HG02571 (cell line): Measurements from ENCODE around the gene RNF125.
"Not testable (repeated sequence)": the region's sequence is repeated elsewhere in the genome, so short reads cannot be mapped to it uniquely, and the experiment has no call there.

Source experiments
- ATAC-seq: cut with Tn5 transposase; IDR thresholded peaks from one replicate; pipeline ENCODE4 v1.9.1; 2021; ENCODE audit warnings: mild to moderate bottlenecking, moderate library complexity; ENCODE audit not compliant: unreplicated experiment

RNF125 gene

GRCh38 chr18:32018331-32019250 is at the start of gene RNF125:
TSS of gene RNF125 (plus strand) at chr18:32018825. CDS start at chr18:32018864, 39 bp downstream.
- peak; percentile 94 for ATAC-seq

DNA sequence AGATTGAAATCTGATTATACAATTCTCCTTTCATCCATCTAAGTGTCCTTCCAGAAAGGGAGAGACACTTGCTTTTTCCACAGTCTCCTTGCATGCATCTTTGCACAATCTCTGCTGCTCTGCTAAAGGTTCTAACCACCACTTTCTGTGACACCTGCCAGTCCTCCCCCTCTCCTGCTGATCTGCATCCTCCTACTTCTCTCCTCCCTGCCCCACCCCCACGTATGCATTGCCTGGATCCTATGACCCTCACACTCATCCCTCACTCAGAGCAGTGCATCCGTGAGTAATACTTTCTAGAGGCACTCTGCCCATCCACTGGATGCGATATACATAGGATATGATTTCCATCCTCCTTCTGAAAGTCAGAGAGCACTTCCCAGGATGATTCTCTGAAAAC is 48.0 kb upstream of the RNF125 start:
- ATAC-seq: no peak

GRCh38 chr18:31973929-31974546 is 44.6 kb upstream of the RNF125 start:
- no peak for ATAC-seq

GRCh38 chr18:31976242-31976641 is 42.4 kb upstream of the RNF125 start:
- ATAC-seq: no peak

DNA sequence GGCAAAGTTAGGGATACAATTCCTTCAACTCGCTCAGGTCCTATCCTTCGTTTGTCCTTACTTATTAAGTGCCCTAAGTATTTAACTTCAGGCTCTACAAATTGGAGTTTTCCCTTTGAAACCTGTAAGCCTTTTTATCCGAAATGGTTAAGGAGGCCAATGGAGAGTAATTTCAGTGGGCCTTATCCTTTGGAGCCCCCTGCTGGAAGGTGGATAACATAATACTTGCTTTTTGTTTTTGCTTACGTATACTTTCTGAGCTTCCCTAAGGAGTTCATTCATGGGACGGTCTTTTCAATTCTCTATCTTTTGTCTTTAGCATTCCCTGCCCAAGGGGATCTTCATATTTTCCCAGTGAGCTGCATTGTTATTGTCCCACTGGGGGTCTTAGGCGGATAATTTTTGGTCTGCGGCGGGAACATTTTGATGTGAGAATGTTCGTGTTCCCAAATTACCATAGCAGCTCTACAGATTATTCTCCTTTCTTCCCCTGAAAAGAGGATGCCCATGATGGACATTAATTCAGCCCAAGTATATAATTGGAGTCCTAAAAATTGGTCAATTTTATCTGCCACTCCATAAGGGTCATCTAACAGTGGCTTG is 41.3 kb upstream of the RNF125 start:
- ATAC-seq: no peak

DNA sequence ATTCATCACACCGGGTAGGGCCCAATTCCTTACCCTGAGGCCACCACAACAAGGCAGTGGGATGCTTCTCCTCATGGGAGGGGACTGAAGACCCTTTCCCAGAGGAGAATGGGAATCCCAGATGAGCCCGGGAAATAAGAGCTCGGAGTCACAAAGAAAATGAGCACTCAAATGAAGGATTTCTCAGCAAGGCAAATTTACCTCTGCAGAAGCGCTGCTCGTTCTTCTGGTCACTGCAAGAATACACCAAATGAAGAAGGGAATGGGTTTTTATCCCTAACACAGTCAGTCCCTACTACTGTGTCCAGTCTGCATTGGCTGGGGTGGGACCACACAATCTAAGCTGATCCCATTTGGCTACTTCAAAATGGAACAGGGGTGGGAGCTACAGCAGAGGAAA is 40.0 kb upstream of the RNF125 start:
- ATAC-seq: no peak

DNA sequence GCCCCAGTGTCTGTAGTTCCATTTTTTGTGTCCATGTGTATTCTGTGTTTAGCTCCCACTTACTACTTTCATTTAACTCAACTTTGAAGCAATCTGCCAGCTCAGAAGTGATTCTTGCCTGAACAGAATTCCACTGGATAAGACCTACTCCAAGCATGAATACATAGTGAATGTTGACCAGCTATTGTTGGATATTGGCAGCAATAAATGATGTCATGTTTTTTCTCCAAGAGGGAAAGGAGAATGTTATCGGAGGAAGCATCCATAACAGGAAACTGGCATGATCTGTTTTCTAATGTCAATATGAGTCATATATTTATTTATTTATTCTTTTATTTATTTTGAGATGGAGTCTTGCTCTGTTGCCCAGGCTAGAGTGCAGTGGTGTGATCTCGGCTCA is 38.9 kb upstream of the RNF125 start:
- no peak for ATAC-seq

GRCh38 chr18:31980863-31981262 is 37.8 kb upstream of the RNF125 start:
- ATAC-seq: no peak

- ATAC-seq: no peak
Measured at GRCh38 chr18:31983020-31983419, 35.6 kb upstream of the RNF125 start.

- ATAC-seq: no peak
Measured at GRCh38 chr18:31983976-31984375, 34.6 kb upstream of the RNF125 start.

- no peak for ATAC-seq
Measured at GRCh38 chr18:31990823-31991222, 27.8 kb upstream of the RNF125 start.

DNA sequence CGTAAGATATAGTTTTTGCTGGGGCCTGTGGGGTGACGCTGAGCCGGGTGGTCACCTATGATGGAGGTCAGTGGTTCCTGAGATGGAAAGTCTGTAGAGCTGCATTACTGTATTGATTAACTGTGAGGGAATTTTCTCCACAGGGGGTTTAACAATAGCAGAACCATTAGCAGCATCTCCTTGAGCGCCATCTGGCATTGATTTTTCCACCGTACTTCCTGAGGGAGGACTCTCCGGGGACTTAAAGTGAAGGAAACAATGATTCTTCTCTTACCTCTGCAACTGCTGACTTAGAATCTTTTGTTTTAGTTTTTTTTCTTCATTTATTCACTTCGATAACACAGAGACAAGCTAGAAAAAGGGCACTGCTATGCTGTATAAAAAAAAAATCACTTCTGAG is 22.6 kb upstream of the RNF125 start:
- no peak for ATAC-seq

- ATAC-seq: no peak
Measured at GRCh38 chr18:31998880-31999412, 19.7 kb upstream of the RNF125 start.

DNA sequence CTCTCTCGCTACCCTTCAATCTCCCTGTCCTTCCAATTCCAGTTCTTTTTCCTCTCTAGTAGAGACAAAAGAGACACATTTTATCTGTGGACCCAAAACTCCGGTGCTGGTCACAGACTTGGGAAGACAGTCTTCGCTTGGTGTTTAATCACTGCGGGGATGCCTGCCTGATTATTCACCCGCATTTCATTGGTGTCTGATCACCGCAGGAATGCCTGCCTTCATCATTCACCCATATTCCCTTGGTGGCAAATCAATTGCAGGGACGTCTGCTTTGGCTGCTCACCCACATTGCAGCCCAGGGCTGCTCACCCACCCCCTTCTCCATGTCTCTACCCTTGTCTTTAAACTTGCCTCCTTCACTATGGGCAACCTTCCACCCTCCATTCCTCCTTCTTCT is 17.5 kb upstream of the RNF125 start:
- not testable (repeated sequence) for ATAC-seq

GRCh38 chr18:32003822-32004221 is 14.8 kb upstream of the RNF125 start:
- not testable (repeated sequence) for ATAC-seq

- ATAC-seq: no peak
Measured at GRCh38 chr18:32010124-32010721, 8.4 kb upstream of the RNF125 start.

GRCh38 chr18:32011193-32011592 is 7.4 kb upstream of the RNF125 start:
- ATAC-seq: no peak

- ATAC-seq: no peak
Measured at GRCh38 chr18:32019251-32019948, 775 bp downstream of the RNF125 start.

DNA sequence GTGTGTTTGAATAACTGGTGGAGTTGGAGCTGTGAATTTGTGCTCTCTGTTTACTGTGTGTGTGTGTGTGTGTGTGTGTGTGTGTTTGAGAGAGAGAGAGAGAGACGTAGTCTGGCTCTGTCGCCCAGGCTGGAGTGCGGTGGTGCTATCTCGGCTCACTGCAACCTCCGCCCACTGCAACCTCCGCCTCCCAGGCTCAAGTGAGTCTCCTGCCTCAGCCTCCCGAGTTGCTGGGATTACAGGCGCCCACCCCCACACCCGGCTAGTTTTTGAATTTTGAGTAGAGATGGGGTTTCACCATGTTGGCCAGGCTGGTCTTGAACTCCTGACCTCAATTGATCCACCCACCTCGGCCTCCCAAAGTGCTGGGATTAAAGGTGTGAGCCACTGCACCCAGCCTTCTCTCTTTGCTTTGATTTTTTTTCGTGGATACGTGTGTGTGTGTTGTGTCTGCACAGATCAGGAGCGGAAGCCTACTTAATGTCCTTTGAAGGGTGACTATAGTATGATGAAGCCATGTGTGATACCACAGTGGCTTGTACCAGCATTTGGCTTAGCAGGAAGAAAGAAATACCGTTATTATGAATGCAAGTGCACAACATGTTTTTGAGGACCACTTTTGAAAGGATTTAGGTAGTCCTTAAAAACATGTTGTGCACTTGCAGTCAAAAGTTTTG is 1.5 kb downstream of the RNF125 start:
- not testable (repeated sequence) for ATAC-seq
